Islet of Langerhans (tissue), 1 donor: Measurements from ENCODE around the gene ZNF774.
"Not testable (repeated sequence)": the region's sequence is repeated elsewhere in the genome, so short reads cannot be mapped to it uniquely, and the experiment has no call there.

Source experiments
- FAIRE-seq: peaks from one replicate; lab custom pipeline; 2011; peaks lifted over from hg19 to GRCh38; lab: Jason Lieb, UNC

Gene ZNF774

DNA sequence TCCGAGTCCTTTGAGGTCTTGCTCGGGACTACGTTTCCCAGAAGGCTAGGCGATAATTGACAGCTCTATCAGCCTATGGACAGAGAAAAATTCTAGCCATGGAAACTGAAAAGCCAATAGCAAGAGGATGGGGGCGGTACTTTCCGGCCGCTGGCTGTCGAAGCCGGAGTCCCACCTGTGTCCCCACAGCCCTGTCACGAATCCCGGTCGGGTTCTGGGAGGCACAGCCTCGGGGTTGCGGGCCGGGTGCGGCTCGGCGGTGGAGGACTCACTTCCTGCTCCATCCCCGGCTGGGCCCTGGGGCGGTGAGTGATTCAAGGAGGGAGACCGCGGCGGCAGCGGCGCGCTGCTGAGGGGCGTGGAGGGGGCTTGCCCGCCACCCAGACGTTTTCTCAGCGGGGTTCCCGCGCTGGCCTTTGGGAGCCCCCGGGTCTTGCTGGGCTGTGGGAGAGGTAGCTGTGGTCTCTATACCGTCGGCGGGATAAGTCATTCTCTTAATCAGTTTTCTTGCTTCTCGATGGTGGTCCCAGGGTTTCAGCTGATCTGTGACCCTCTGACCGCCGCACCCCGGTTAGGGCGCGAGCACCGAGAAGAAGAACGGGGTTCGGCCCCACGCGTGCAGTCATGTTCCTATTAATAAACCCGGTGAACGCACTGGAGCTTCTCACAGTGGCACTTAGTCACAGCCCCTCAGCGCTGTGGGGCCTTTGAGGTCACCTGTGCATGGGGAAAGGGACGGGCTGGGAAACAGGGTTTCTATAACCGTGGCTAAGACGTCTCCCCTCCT, at the start of gene ZNF774:
Gene ZNF774, plus strand, starts transcription at position 178 of the 787 bp plus-strand sequence. CDS start 2,377 bp downstream, outside the sequence.
- peak; percentile 99 for FAIRE-seq

DNA sequence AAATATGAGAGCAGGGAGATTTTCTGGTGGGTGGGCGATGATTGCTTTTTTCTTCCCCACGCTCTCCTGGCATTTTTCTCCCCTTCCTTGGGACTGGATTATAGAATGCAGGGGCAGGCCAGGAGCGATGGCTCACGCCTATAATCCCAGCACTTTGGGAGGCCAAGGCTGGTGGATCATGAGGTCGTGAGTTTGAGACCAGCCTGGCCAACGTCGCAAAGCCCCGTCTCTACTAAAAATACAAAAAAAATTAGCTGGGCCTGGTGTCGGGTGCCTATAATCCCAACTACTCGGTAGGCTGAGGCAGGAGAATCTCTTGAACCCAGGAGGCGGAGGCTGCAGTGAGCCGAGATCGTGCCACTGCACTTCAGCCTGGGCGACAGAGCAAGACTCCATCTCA, 46.7 kb upstream of the ZNF774 start:
- FAIRE-seq = not testable (repeated sequence)

DNA sequence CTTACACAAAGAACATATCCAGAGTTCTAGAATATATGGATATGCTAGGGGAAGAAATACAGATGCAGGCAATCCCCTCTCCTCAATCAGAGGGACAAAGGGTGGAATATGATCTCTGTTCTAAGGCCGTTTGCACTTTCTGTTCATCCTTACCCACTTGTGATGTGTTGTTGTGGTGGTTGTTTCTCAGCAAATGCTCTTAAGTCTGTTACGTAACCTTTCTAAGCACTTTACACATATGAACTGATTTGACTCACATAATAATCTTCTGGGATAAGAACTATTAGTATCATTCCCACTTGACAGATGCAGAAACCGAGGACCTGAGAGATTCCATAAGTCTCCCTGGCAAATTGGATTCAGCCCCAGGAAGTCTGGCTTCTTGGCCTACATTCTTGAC, 46.2 kb upstream of the ZNF774 start:
- no peak for FAIRE-seq

DNA sequence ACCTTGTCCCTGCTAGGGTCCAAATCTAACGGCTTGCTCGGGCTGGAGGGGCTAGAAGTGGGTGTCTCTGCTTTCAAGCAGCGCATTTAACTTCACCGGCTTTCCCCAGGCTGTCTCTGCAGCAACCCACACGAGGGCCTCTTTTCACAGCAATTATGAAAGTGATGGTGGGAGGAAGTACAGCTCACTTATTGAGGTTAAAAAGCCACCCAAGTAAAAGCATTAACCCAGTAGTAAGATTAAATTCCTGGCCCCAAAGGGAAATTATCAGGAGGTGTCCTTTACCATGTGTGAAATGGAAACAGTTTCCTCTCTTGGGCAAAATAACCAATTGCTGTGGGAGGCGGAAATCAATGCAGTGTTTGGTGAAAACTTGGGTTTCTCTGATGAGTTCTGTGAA, 45.5 kb upstream of the ZNF774 start:
- FAIRE-seq = no peak

DNA sequence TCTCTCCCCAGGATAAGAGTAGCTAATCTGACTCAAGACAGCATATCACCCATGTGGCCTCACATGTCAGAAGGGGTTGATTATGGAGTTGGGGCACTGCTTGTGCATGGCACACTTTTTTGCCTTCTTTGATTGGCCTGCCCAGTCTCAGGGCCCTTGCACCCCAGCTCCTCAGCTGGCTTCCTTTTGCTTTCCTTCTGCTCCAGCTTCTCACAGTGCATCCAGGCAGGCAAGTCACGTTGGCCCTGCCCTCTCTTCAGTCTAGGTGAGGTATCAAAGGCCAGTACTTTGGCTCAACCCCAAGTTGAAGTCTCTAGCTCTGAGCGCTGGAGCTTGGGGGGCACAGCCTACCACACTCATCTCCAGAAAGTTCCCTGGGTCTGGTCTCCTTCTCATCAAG, 44.4 kb upstream of the ZNF774 start:
- no peak for FAIRE-seq

DNA sequence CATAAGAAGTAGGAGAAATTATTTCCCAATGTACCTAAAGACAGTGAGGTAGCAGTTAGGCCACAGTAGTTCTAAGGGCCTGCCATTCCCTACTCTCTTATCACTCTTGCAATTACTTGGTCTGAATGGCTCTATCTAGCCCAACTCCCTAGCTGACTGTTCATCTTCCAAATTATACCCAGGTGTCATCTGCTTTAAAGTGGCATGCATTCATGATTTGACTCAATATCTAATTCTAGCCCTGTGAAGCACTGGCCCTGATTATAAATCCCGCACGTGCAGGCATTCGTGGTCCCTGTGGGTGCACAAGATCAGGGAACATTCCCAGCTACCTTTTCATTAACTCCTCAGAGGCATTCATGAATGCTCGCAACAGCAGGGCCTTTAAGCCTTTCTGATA, 43.1 kb upstream of the ZNF774 start:
- FAIRE-seq = no peak

DNA sequence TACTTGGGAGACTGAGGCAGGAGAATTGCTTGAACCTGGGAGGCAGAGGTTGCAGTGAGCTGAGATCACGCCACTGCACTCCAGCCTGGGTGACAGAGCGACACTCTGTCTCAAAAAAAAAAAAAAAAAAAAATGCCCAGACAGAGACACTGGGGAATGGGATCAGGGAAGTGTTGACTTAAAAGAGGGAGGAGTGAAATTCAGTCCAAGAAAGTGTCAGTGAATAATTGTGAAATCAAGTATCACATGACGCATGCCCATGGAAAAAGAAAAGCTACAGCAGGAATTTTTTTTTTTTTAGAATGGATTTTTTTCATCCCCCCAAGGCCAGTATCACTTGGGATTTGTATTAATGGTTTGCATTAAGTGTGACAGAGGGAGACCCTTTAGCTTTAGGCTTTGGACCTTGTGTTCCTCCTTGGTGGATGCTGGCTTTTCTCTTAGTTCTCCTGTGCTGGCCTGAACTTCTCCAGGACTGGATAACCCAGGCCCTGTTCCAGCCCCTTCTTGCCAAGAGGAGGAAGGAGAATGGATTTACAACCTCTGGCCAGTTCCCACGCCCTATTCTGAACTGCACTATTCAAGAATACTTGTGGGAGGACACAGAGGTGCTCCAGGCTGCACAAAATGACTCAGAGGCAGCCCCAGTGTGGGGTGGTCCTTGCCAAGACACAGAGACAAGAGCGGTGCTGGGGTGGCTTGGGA, 36.7 kb upstream of the ZNF774 start:
- FAIRE-seq = no peak

DNA sequence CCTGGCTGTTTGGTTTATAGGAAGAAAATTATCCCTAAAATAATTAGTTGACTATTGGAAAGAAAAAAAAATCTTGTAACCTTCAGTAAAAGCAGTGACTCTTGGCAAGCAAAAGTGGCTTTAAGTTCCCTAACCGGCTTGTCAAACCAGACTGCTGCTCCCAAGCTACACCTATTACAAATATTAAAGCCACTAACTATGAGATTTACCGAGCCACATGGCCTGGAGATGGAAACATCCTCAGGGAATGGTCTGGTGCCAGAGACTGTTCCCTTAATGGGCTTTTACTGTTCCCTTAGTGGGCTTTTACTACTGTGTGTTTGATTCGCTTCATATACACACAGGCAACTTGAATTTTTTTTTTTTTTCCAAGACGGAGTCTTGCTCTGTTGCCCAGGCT, 35.9 kb upstream of the ZNF774 start:
- FAIRE-seq = no peak

DNA sequence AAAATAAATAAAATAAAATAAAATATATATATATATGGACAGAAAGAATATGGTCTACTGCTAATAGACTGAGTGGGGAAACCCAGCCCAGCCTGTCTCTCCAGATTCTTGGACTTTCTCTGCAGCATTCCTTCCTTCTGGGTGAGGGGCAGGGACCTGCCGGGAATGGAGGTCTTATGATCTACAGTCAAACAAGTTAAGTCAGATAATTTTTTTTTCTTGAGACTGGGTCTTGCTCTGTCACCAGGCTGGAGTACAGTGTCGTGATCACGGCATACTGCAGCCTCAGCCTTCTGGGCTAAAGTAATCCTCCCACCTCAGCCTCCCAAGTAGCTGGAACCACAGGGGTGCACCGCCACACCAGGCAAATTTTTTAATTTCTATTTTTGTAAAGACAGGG, 33.5 kb upstream of the ZNF774 start:
- FAIRE-seq = no peak

DNA sequence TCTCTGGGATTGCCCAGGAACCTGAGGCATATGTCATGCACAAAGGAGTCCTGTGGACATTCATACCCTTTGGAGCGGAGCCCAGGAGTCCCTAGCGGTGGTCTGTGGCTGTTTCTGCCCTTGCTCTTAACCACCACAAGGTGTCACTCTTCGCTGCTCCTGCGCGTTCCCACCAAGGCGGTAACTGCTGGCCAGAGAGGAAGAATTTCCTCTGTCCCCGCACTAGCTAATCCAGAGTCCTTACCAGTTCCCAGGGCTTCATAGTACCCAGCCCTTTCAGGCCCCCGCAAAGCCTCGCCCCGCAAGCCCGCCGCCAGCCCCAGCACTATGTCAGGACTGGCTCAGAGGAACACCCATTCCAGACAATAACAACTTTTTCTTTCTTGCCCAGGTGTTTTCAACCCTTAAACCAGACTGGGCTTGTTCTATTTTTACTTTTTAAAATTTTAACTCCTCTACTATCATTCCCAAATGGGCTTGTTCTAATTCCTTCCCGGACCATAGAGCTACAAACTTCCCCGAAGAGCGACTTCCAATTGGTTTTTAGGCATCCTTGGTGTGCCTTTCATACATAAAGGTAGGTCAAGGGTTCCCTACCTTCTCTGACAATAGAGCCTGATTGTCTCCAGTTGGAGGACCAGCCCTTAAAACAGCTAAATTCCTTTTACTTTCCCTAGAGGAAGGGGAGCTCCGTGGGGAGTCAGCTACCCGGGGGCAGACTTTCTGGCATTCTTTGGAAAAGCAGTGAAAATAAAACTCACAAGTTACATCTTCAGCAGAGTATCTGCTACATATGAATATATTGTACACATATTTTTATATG, 31.8 kb upstream of the ZNF774 start:
- FAIRE-seq = no peak

DNA sequence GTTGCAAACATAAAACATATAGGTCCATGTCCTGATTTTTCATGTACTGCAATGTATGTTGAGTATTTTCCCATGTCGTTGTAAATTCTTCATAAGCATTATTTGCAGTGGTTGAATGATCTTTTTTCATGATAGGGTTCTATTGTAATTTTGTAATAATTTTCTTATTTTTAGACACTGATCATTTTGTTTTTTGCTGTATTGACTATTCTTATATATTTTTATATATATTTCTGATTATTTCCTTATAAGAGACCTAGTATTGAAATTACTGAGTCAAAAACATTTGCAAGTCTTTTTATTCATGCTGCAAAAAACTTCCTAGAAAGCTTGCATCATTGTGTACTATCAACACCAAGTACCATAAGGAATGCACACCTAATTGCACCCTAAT, 31.2 kb upstream of the ZNF774 start:
- FAIRE-seq = no peak

DNA sequence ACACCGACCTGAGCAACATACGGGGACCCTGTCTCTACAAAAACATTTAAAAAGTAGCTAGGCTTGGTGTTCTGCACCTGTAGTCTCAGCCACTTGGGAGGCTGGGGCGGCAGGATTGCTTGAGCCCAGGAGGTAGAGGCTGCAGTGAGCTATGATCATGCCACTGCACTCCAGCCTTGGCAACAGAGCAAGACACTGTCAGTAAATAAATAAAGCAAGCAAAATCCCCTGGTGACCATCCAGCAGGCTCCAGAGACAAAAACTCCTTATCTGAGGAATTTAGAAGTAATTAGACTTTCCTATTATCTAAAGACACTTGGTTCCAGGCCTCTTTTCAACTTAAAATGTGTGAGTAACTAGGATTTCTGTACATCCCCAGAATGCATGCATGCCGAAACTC, 29.5 kb upstream of the ZNF774 start:
- FAIRE-seq = no peak

DNA sequence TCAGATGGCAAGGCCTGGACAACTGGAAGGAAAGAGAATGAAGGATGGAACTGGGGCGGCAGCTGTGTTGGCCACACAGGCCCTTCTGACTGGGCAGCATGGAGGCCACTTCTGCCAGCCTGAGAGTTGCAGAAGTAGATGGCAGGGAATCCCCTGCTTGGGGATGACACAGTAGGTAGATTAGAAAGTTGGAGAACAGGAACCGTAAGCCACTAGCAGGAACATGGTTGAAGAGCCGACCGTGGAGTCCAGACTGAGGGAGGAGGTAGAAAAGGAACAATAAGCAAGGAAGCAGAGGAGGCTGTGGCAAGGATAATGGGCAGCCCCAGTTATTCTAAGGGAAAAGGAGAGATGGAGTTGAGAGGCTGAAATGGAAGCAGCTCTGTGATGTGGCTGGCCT, 26.4 kb upstream of the ZNF774 start:
- FAIRE-seq = no peak

DNA sequence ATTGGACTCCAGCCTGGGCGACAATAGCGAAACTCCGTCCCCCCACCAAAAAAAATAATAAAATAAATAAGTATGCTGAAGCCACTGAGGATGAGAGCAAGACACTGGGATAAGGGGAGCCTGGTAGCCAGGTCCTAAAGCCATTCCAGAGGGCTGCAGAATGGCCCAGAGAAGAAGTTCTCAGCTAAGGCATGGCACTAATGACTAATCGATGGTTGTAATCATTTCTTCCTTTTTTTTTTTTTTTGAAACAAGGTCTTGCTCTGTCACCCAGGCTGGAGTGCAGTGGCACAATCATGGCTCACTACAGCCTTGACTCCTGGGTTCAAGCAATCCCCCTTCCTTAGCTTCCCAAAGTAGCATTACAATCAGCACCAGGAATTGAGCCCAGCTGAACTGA, 25.6 kb upstream of the ZNF774 start:
- FAIRE-seq = no peak

DNA sequence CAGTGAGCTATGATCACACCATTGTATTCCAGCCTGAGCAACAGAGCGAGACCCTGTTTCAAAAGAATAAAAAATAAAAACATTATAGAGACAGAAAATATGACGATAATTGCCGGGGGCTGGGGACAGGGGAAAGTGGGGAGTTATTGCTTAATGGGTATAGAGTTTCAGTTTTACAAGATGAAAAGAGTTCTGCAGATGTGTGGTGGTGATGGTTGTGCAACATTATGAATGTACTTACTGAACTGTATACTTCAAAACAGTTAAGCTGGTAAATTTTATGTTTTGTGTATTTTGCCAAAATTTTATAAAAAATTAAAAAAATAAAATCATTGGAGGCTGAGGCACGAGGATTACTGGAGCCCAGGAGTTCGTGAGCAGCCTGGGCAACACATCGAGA, 24.8 kb upstream of the ZNF774 start:
- FAIRE-seq = no peak

DNA sequence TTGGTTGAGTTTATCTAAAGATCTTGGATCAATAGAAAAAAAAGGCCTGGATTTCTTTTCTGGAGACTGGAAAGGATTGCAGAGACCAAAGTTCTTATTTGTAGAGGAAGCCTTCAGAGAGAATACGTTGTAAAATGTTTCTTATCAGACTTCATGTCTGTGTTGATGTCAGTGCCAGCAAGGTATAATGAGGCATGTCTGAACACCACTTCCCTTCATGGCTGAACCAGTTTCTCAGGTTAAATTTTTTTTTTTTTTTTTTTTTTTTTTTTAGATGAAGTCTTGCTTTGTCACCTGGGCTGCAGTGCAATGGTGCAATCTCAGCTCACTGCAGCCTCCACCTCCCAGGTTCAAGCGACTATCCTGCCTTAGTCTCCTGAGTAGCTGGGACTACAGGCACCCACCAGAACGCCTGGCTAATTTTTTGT, 17.8 kb upstream of the ZNF774 start:
- no peak for FAIRE-seq

DNA sequence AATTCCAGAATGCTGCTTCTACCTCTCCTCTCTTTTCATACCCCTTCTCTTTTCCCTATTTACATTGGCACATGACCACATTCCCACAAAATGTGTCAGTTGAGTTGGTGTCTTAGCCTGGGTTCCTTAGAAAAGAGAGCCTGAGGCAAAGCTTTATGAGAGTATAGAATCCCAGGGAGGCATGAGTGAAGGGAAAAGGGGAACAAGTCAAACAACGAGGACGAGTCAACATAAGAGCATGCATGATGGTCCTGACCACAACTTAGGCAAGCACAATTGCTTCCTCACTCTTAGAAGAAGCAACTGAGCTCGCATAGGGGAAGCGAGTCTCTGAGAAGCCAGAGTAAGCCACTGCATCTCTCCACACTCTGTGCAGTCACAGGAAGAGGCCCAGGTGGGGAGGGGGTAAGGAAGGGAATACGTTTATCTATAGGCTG, 15.4 kb upstream of the ZNF774 start:
- FAIRE-seq = no peak

DNA sequence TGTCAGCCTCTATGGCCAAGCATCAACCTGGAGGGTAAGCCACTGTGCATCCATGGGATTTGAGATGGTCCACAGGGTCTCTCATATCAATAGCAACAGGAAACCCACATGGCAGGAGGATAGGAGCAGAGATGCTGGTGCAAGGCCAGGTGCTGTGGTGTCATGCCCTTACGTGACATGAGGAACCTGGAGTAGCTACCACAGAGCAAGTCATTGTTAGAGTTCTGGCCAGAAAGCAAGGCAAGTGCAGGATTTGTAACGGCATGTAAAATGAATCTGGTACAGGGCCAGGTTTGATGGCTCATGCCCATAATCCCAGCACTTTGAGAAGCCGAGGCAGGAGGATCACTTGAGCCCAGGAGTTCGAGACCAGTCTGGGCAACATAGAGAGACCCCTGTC, 14.8 kb upstream of the ZNF774 start:
- FAIRE-seq = no peak

DNA sequence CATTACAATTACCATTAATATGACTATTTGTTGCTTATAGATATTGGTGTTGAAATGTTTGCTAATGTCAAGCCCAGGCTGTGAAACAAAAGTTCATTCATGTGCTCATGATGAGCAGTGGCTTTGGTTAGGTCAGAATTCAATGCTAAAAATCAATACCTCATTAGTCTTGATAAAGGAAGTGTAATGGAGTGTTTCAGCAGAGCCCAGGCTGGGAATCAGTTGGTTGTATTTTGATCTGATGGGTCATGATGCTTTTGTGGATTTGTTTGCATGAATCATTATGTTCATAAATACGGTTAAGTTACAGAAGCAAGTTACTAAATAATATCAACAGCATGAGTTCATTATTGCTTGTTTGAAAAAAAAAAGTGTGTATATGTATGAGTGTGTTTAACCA, 13.6 kb upstream of the ZNF774 start:
- no peak for FAIRE-seq

DNA sequence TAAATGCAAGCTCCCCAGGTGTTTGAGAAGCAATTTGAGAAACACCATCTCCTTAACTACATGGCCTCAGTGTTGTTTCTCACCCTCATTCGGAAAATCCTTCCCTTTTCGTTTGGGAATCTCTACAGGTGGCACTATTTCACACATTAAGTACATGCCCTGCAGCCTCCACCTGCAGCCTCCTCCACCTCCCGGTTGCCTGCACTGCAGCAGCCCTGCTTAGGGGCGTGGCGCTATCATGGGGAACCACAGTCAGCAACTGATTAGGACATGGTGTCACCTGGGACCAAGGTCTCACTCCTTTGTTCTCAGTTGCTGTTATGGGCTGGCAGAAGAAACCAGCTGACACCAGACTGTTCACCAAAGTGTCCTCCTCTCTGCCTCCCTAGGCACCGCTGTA, 11.7 kb upstream of the ZNF774 start:
- FAIRE-seq = no peak

DNA sequence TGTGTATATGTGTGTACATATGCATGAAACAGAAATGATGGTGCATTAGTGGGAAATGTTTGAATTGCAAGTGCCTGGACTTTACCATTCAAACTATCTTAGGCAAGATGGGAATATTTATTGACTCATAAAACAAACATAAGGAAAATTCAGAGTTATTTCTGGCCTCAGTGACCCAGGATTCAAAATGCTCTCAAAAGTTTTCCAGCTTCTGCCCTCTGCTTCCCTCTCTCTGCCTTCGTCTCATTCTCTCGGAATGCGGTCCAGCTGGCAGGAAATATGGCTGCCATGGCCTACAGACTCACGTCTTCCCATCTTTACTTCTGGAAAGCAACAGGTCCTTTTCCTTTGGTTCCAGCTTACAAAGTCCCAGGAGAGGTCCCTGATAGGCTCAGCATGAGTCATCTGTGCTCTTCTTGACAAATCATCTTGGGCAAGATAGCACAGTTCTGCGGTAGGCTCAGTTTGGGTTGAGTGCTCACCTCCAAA, 8.7 kb upstream of the ZNF774 start:
- FAIRE-seq = no peak

DNA sequence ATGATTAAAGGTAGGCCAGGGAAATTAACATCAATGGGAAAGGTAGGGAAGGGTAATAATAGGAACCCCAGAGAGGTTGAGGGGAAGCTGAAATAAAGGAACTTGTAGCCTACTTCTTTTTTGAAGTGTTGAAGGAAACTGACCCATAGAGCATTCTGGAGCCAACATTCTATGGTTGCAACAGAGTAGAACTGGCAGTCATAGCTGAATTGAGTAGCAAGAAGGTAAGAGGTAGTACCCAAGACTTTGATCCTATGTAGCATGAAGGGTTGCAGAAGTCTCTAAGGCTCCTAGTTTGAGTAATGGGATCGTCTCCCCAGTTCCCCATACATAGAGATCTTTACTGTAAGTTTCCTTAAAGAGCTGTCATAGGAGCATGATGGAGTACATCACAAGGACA, 7.4 kb upstream of the ZNF774 start:
- FAIRE-seq = no peak

DNA sequence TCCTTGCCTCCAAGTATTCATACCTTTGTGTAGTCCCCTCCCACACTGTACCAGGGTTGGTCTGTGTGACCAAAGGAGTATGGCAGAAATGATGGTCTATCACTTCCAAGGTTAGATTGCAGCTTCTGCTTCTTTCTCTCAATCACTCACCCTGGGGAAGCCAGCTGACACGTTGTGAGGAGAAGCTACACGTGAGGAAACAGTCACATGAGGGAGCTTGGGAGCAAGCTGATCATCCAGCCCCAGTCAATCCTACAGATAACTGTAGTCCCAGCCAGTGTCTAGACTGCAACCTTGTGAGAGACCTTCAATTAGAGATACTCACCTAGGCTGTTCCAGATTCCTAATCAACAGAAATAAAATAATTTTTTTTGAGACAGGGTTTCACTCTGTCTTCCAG, 6.2 kb upstream of the ZNF774 start:
- no peak for FAIRE-seq
